Measurements from ENCODE around the gene CDCA4. TPM values are rescaled to one million over a fixed set of nuclear protein-coding genes. Genes with fewer than 3 reads are reported as not detected.

The CDCA4 gene
- total and polyA plus RNA-seq, 2 donors = 10.7 to 28.5 TPM

GRCh38 chr14:104976198-104977007 is 44.5 kb downstream of the CDCA4 start:
- Histone ChIP-seq H3K27me3 (ENCODE audit: control insufficient read depth in 2 of 2, insufficient read depth in 1 of 2, low read length in 1 of 2) (peaks cover 37 to 69% of the 10 kb centered on the region in 2 donors), H3K9me3 (ENCODE audit: control insufficient read depth in 2 of 2, insufficient read depth in 1 of 2, low read length in 1 of 2) (peaks cover 0 to 6% of the 10 kb centered on the region in 2 donors), H3K4me1 (ENCODE audit: control insufficient read depth in 2 of 2, insufficient read depth in 2 of 2, low read length in 2 of 2) (peaks cover 4 to 15% of the 10 kb centered on the region in 2 donors), H3K36me3 (ENCODE audit: control insufficient read depth in 2 of 2, insufficient read depth in 2 of 2, low read length in 1 of 2) (no peaks in the 10 kb centered on the region), H3K4me3 (ENCODE audit: low read length in 2 of 2) (no peak overlapping the region), H3K27ac (ENCODE audit: low read depth in 1 of 2, low read length in 1 of 2) (no peak overlapping the region)
- peak; percentile 41 to 84 (median 71) for DNase-seq (ENCODE audit: low read depth in 6 of 9, low spot score in 9 of 9)
- WGBS = 53% methylated on average over 21 of the region's 21 CpGs

- no peak overlapping the region for H3K27ac ChIP-seq (ENCODE audit: low read depth in 1 of 2, low read length in 1 of 2)
- peak in 6 of 9 donors; percentile 9 to 55 (median 28) for DNase-seq (ENCODE audit: low read depth in 6 of 9, low spot score in 9 of 9)
- H3K4me1 ChIP-seq (ENCODE audit: control insufficient read depth in 2 of 2, insufficient read depth in 2 of 2, low read length in 2 of 2) = peaks cover 4 to 15% of the 10 kb centered on the region in 2 donors
- peaks cover 35 to 61% of the 10 kb centered on the region in 2 donors for H3K27me3 ChIP-seq (ENCODE audit: control insufficient read depth in 2 of 2, insufficient read depth in 1 of 2, low read length in 1 of 2)
- H3K9me3 ChIP-seq (ENCODE audit: control insufficient read depth in 2 of 2, insufficient read depth in 1 of 2, low read length in 1 of 2) = peaks cover 0 to 6% of the 10 kb centered on the region in 2 donors
- no peak overlapping the region for H3K4me3 ChIP-seq (ENCODE audit: low read length in 2 of 2)
- H3K36me3 ChIP-seq (ENCODE audit: control insufficient read depth in 2 of 2, insufficient read depth in 2 of 2, low read length in 1 of 2) = no peaks in the 10 kb centered on the region
- WGBS = 55% methylated on average over 21 of the region's 21 CpGs
These were observed 45.2 kb downstream of the CDCA4 start for GRCh38 chr14:104975481-104976197.

GRCh38 chr14:104974665-104975390 is 46.1 kb downstream of the CDCA4 start:
- 97% methylated on average over 14 of the region's 14 CpGs for WGBS
- no peak for DNase-seq (ENCODE audit: low read depth in 6 of 9, low spot score in 9 of 9)
- H3K36me3 ChIP-seq (ENCODE audit: control insufficient read depth in 2 of 2, insufficient read depth in 2 of 2, low read length in 1 of 2) = no peaks in the 10 kb centered on the region
- no peak overlapping the region for H3K4me3 ChIP-seq (ENCODE audit: low read length in 2 of 2)
- H3K9me3 ChIP-seq (ENCODE audit: control insufficient read depth in 2 of 2, insufficient read depth in 1 of 2, low read length in 1 of 2) = peaks cover 0 to 6% of the 10 kb centered on the region in 2 donors
- peaks cover 4 to 15% of the 10 kb centered on the region in 2 donors for H3K4me1 ChIP-seq (ENCODE audit: control insufficient read depth in 2 of 2, insufficient read depth in 2 of 2, low read length in 2 of 2)
- H3K27ac ChIP-seq (ENCODE audit: low read depth in 1 of 2, low read length in 1 of 2) = no peak overlapping the region
- peaks cover 31 to 53% of the 10 kb centered on the region in 2 donors for H3K27me3 ChIP-seq (ENCODE audit: control insufficient read depth in 2 of 2, insufficient read depth in 1 of 2, low read length in 1 of 2)

GRCh38 chr14:104974146-104974541 is 46.7 kb downstream of the CDCA4 start:
- 93% methylated on average over 13 of the region's 13 CpGs for WGBS
- Histone ChIP-seq H3K4me1 (ENCODE audit: control insufficient read depth in 2 of 2, insufficient read depth in 2 of 2, low read length in 2 of 2) (peaks cover 4 to 15% of the 10 kb centered on the region in 2 donors), H3K36me3 (ENCODE audit: control insufficient read depth in 2 of 2, insufficient read depth in 2 of 2, low read length in 1 of 2) (no peaks in the 10 kb centered on the region), H3K27me3 (ENCODE audit: control insufficient read depth in 2 of 2, insufficient read depth in 1 of 2, low read length in 1 of 2) (peaks cover 28 to 52% of the 10 kb centered on the region in 2 donors), H3K4me3 (ENCODE audit: low read length in 2 of 2) (no peak overlapping the region), H3K9me3 (ENCODE audit: control insufficient read depth in 2 of 2, insufficient read depth in 1 of 2, low read length in 1 of 2) (peaks cover 0 to 6% of the 10 kb centered on the region in 2 donors), H3K27ac (ENCODE audit: low read depth in 1 of 2, low read length in 1 of 2) (no peak overlapping the region)
- no peak for DNase-seq (ENCODE audit: low read depth in 6 of 9, low spot score in 9 of 9)

GRCh38 chr14:104973385-104974145 is 47.3 kb downstream of the CDCA4 start:
- WGBS = 88% methylated on average over 23 of the region's 23 CpGs
- Histone ChIP-seq H3K36me3 (ENCODE audit: control insufficient read depth in 2 of 2, insufficient read depth in 2 of 2, low read length in 1 of 2) (no peaks in the 10 kb centered on the region), H3K4me1 (ENCODE audit: control insufficient read depth in 2 of 2, insufficient read depth in 2 of 2, low read length in 2 of 2) (peaks cover 4 to 14% of the 10 kb centered on the region in 2 donors), H3K9me3 (ENCODE audit: control insufficient read depth in 2 of 2, insufficient read depth in 1 of 2, low read length in 1 of 2) (peaks cover 0 to 6% of the 10 kb centered on the region in 2 donors), H3K4me3 (ENCODE audit: low read length in 2 of 2) (no peak overlapping the region), H3K27me3 (ENCODE audit: control insufficient read depth in 2 of 2, insufficient read depth in 1 of 2, low read length in 1 of 2) (peaks cover 23 to 52% of the 10 kb centered on the region in 2 donors), H3K27ac (ENCODE audit: low read depth in 1 of 2, low read length in 1 of 2) (peak overlapping the region in 1 of 2 donors; percentile 1)
- no peak for DNase-seq (ENCODE audit: low read depth in 6 of 9, low spot score in 9 of 9)

GRCh38 chr14:104973135-104973384 is 47.8 kb downstream of the CDCA4 start:
- no peaks in the 10 kb centered on the region for H3K36me3 ChIP-seq (ENCODE audit: control insufficient read depth in 2 of 2, insufficient read depth in 2 of 2, low read length in 1 of 2)
- no peak overlapping the region for H3K27ac ChIP-seq (ENCODE audit: low read depth in 1 of 2, low read length in 1 of 2)
- no peak for DNase-seq (ENCODE audit: low read depth in 6 of 9, low spot score in 9 of 9)
- WGBS = 89% methylated on average over 12 of the region's 12 CpGs
- peaks cover 4 to 17% of the 10 kb centered on the region in 2 donors for H3K4me1 ChIP-seq (ENCODE audit: control insufficient read depth in 2 of 2, insufficient read depth in 2 of 2, low read length in 2 of 2)
- peaks cover 0 to 6% of the 10 kb centered on the region in 2 donors for H3K9me3 ChIP-seq (ENCODE audit: control insufficient read depth in 2 of 2, insufficient read depth in 1 of 2, low read length in 1 of 2)
- no peak overlapping the region for H3K4me3 ChIP-seq (ENCODE audit: low read length in 2 of 2)
- H3K27me3 ChIP-seq (ENCODE audit: control insufficient read depth in 2 of 2, insufficient read depth in 1 of 2, low read length in 1 of 2) = peaks cover 19 to 54% of the 10 kb centered on the region in 2 donors

- 92% methylated on average over 28 of the region's 28 CpGs for WGBS
- no peak for DNase-seq (ENCODE audit: low read depth in 6 of 9, low spot score in 9 of 9)
- Histone ChIP-seq H3K9me3 (ENCODE audit: control insufficient read depth in 2 of 2, insufficient read depth in 1 of 2, low read length in 1 of 2) (peaks cover 0 to 5% of the 10 kb centered on the region in 2 donors), H3K4me1 (ENCODE audit: control insufficient read depth in 2 of 2, insufficient read depth in 2 of 2, low read length in 2 of 2) (peaks cover 2 to 19% of the 10 kb centered on the region in 2 donors), H3K4me3 (ENCODE audit: low read length in 2 of 2) (no peak overlapping the region), H3K27me3 (ENCODE audit: control insufficient read depth in 2 of 2, insufficient read depth in 1 of 2, low read length in 1 of 2) (peaks cover 18 to 54% of the 10 kb centered on the region in 2 donors), H3K27ac (ENCODE audit: low read depth in 1 of 2, low read length in 1 of 2) (no peak overlapping the region), H3K36me3 (ENCODE audit: control insufficient read depth in 2 of 2, insufficient read depth in 2 of 2, low read length in 1 of 2) (no peaks in the 10 kb centered on the region)
These were observed 48.4 kb downstream of the CDCA4 start for GRCh38 chr14:104972301-104973134.
